Sigmoid colon (tissue), 7 donors: ENCODE data around the gene FBXW2. TPM values are rescaled to one million over a fixed set of nuclear protein-coding genes. Genes with fewer than 3 reads are reported as not detected.
A peak's percentile ranks its signal among the peaks of the same experiment; 100 is the strongest.

ENCODE experiments used
- DNase-seq: peaks from one replicate; pipeline ENCODE4 v3.0.0-alpha.2; 2019
- H3K27ac ChIP-seq, 4 donors: fragments of 200-600 bp; sonication (generic); one replicate each; pipeline ENCODE4 v1.5.1; 2016 to 2019; ENCODE audit warnings: mild to moderate bottlenecking in 1 of 4
- H3K27me3 ChIP-seq, 3 donors: fragments of 200-600 bp; sonication (generic); one replicate each; pipeline ENCODE4 v1.5.1; 2019; ENCODE audit warnings: mild to moderate bottlenecking in 1 of 3
- H3K36me3 ChIP-seq, 4 donors: fragments of 200-600 bp; sonication (generic); one replicate each; pipeline ENCODE4 v1.5.1; 2016 to 2019
- H3K4me1 ChIP-seq, 4 donors: fragments of 200-600 bp; sonication (generic); one replicate each; pipeline ENCODE4 v1.5.1; 2017 to 2019
- H3K4me3 ChIP-seq, 4 donors: fragments of 200-600 bp; sonication (generic); one replicate each; pipeline ENCODE4 v1.5.1; 2017 to 2019; ENCODE audit warnings: mild to moderate bottlenecking in 2 of 4, moderate library complexity in 1 of 4
- H3K9me3 ChIP-seq, 4 donors: fragments of 200-600 bp in 3 of 4; sonication (generic) in 3 of 4; one replicate each; pipeline versions ENCODE4 v1.5.1 to v1.6.1; 2013 to 2019
- CTCF ChIP-seq, 4 experiments: fragments of 450-650 bp in 3 of 4; fragments of 200-600 bp in 1 of 4; IDR thresholded peaks; one replicate each; pipeline ENCODE4 v1.5.1; 2016 to 2019; ENCODE audit warnings: antibody characterized with exemption in 4 of 4, mild to moderate bottlenecking in 3 of 4, moderate library complexity in 2 of 4
- EP300 ChIP-seq, 4 donors: sonication (generic); formaldehyde crosslinking; IDR thresholded peaks; one replicate each; pipeline ENCODE4 v1.6.1; 2017; ENCODE audit warnings: antibody characterized with exemption in 4 of 4
- POLR2A ChIP-seq, 2 donors: fragments of 450-650 bp; IDR thresholded peaks; one replicate each; pipeline ENCODE4 v1.6.1; 2016; ENCODE audit warnings: antibody characterized with exemption in 2 of 2, mild to moderate bottlenecking in 2 of 2, moderate library complexity in 2 of 2
- POLR2AphosphoS5 ChIP-seq, 4 donors: sonication (generic); formaldehyde crosslinking; IDR thresholded peaks; one replicate each; pipeline ENCODE4 v1.6.1; 2017; ENCODE audit warnings: antibody characterized with exemption in 4 of 4
- WGBS, 2 donors: extraction: QIAGEN DNeasy Blood & Tissue Kit; methylation state at CpG; one replicate each; pipeline ENCODE4 v1.1.7; 2013; 5-methylcytosine and 5-hydroxymethylcytosine counted together
- intact Hi-C: fragments of 100-400 bp; cut with DNase I; formaldehyde crosslinking; loops from one replicate; pipeline ENCODE4 v1.15.1; 2023
- polyA plus RNA-seq, 3 donors: library from polyadenylated mRNA; stranded (reverse); fragments of 200-250 nt; gene quantifications; one replicate each; pipeline ENCODE4 v1.2.3, GENCODE V29; 2013
- total RNA-seq, 4 donors: library from RNA; depleted of rRNA; stranded (reverse); fragments of >200 nt; gene quantifications; one replicate each; pipeline ENCODE4 v1.1.0, GENCODE V29; 2016
- donor health status: healthy with polysubstance abuse.
- donor health status: Bipolar disorder and iron deficiency.
- donor health status: healthy.

Gene FBXW2
- total and polyA plus RNA-seq, 7 donors = 10.2 to 61.8 (median 30.9) TPM

GRCh38 chr9:120711841-120712538 lies 81.2 kb downstream of the FBXW2 start:
- peak overlapping the region; percentile 84 to 91 (median 86) for H3K27ac ChIP-seq
- 16 to 48% methylated on average over 5 of the region's 5 CpGs for WGBS, 2 donors
- H3K9me3 ChIP-seq = no peaks in the 10 kb centered on the region
- DNase-seq = no peak
- intact Hi-C loops = loop anchor here (5.0 kb wide), 1 partner anchor 95 kb away; no protein-coding TSS in a partner anchor
- no peaks in the 10 kb centered on the region for H3K36me3 ChIP-seq
- H3K4me3 ChIP-seq = peak overlapping the region in 3 of 4 donors; percentile 89 to 95 (median 92)
- H3K27me3 ChIP-seq = no peaks in the 10 kb centered on the region
- H3K4me1 ChIP-seq = peaks cover 0 to 43% (median 30%) of the 10 kb centered on the region in 4 donors
- no peak for TF ChIP-seq POLR2A (IDR thresholded peaks at IDR 0.05)

DNA sequence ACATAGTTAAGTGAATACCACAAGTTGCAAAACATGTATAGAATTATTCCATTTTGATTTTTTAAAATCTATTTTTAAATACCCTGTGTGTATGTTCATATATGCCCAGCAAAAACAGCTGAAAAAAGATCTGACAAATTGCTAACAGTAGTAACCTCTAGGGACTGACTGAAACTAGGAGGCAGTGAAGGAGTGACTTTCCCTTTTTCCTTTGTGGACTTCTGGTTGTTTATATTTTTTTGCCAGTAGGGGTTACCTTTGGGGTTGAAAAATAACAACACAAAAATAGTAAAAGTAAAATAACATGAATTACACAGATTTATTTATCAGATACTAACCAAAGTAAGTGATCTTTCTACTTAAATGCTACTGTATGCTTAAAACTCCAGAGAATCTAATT lies 81.9 kb downstream of the FBXW2 start:
- Histone ChIP-seq H3K27me3 (no peaks in the 10 kb centered on the region), H3K27ac (peak overlapping the region; percentile 84 to 91 (median 86)), H3K9me3 (no peaks in the 10 kb centered on the region), H3K4me3 (peak overlapping the region in 2 of 4 donors; percentile 89 to 92), H3K4me1 (peaks cover 0 to 43% (median 30%) of the 10 kb centered on the region in 4 donors), H3K36me3 (no peaks in the 10 kb centered on the region)
- intact Hi-C loops = loop anchor here (5.0 kb wide), 1 partner anchor 94 kb away; no protein-coding TSS in a partner anchor
- no peak for TF ChIP-seq EP300 (IDR thresholded peaks at IDR 0.05)
- TF ChIP-seq POLR2AphosphoS5 (IDR thresholded peaks at IDR 0.05) = no peak
- TF ChIP-seq CTCF (IDR thresholded peaks at IDR 0.05) = no peak
- no peak for TF ChIP-seq POLR2A (IDR thresholded peaks at IDR 0.05)
- no peak for DNase-seq

DNA sequence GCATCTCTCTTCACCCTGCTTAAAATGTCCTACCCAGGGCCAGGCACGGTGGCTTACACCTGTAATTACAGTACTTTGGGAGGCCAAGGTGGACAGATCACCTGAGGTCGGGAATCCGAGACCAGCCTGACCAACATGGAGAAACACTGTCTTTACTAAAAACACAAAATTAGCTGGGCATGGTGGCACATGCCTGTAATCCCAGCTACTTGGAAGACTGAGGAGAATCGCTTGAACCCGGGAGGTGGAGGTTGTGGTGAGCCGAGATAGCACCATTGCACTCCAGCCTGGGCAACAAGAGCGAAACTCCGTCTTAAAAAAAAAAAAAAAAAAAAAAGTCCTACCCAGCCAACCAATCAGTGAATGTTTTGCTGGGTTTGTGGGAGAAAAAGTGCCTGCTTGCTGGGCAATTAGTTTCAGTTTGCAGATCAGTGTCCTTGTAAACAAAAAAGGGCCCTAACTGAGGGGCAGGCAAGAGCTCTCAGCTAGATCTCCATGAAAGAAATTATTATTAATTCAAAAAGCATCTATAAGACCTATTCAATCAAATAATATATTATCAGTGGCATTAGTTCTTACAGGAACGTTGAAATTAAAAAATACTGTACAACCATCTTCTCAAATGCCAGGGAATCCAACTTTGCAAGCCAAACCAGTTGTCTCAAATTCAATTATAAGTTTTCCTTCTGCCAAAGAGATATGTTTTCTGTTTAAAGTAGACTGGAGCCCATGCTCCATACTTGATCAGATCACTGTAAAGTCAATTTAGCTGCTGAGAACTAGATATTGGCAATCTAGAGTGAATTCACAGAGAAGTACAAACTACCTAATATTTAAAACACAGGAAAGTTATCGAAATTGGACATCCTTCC lies 82.9 kb downstream of the FBXW2 start:
- Histone ChIP-seq H3K4me3 (peak overlapping the region; percentile 6 to 89 (median 14)), H3K36me3 (no peaks in the 10 kb centered on the region), H3K27me3 (no peaks in the 10 kb centered on the region), H3K27ac (peak overlapping the region; percentile 43 to 91 (median 86)), H3K4me1 (peaks cover 0 to 40% (median 27%) of the 10 kb centered on the region in 4 donors), H3K9me3 (no peaks in the 10 kb centered on the region)
- WGBS, 2 donors = 51 to 70% methylated on average over 10 of the region's 10 CpGs
- no peak for DNase-seq
- TF ChIP-seq POLR2AphosphoS5 (IDR thresholded peaks at IDR 0.05) (peak in 2 of 4 donors; percentile 6 to 45), EP300 (IDR thresholded peaks at IDR 0.05) (no peak)
- intact Hi-C loops = loop anchor here (5.0 kb wide), 1 partner anchor 93 kb away; no protein-coding TSS in a partner anchor

DNA sequence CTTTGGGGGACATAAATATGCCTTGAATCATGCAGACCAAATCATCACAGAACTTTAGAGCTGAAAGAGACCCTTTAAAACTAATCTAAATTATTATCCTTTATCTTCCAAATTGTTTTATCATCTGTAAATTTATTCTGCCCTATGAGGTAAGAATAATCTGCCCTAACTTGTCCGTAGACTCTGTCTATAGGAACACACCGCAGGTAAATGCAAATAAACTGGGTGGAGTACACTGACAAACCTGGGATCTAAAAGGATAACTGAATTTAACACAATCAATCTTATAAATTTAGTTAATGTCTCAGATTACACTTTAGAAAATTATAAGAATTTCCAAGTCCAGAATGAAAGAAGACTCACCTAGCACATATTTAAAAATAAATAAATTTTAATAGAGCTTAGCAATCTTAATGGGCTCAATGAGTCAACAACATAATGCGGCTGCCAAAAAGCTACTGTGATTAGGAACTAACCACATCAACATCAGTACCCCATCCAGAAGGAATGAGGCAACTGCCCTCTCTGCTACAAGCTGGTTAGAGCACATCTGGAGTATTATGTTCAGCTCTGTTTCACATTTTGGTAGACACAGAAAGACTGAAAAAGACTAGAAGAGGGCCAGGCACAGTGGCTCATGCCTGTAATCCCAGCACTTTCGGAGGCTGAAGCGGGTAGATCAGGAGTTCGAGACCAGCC lies 84.5 kb downstream of the FBXW2 start:
- intact Hi-C loops = no loop called here
- peaks cover 0 to 31% (median 20%) of the 10 kb centered on the region in 4 donors for H3K4me1 ChIP-seq
- TF ChIP-seq EP300 (IDR thresholded peaks at IDR 0.05) (no peak), CTCF (IDR thresholded peaks at IDR 0.05) (no peak), POLR2A (IDR thresholded peaks at IDR 0.05) (no peak), POLR2AphosphoS5 (IDR thresholded peaks at IDR 0.05) (no peak)

GRCh38 chr9:120707170-120707569 lies 86.0 kb downstream of the FBXW2 start:
- no peaks in the 10 kb centered on the region for H3K9me3 ChIP-seq
- no peak overlapping the region for H3K27ac ChIP-seq
- no peak overlapping the region for H3K4me3 ChIP-seq
- DNase-seq = no peak
- WGBS, 2 donors = 78 to 92% methylated on average over 2 of the region's 2 CpGs
- intact Hi-C loops = no loop called here
- TF ChIP-seq CTCF (IDR thresholded peaks at IDR 0.05) (no peak), POLR2A (IDR thresholded peaks at IDR 0.05) (no peak), EP300 (IDR thresholded peaks at IDR 0.05) (no peak), POLR2AphosphoS5 (IDR thresholded peaks at IDR 0.05) (no peak)
- peaks cover 0 to 16% (median 8%) of the 10 kb centered on the region in 4 donors for H3K4me1 ChIP-seq
- H3K36me3 ChIP-seq = no peaks in the 10 kb centered on the region
- no peaks in the 10 kb centered on the region for H3K27me3 ChIP-seq

More for the DNA sequence above, 84.5 kb downstream of the FBXW2 start:
- no peaks in the 10 kb centered on the region for H3K36me3 ChIP-seq
- no peak for DNase-seq
- H3K27ac ChIP-seq = no peak overlapping the region
- H3K4me3 ChIP-seq = no peak overlapping the region
- no peaks in the 10 kb centered on the region for H3K9me3 ChIP-seq
- no peaks in the 10 kb centered on the region for H3K27me3 ChIP-seq
- WGBS, 2 donors = 78 to 89% methylated on average over 6 of the region's 6 CpGs

Other genes starting within 250 kb of the FBXW2 start
- 10 to 100 TPM; 41.0 to 57.8 (median 49.7) TPM for gene CDK5RAP2, start 213.2 kb downstream of the FBXW2 start, total RNA-seq
- 10 to 100 TPM; 10.6 to 25.3 (median 11.4) TPM for gene CDK5RAP2, start 213.2 kb downstream of the FBXW2 start, polyA plus RNA-seq
- 10 to 100 TPM; 11.8 to 21.0 (median 15.7) TPM for gene MEGF9, start 78.9 kb downstream of the FBXW2 start, total RNA-seq
- 1 to 10 TPM; 2.5 to 4.4 (median 3.0) TPM for gene MEGF9, start 78.9 kb downstream of the FBXW2 start, polyA plus RNA-seq
- 10 to 100 TPM; 28.6 to 42.6 (median 37.8) TPM for gene PSMD5, start 49.5 kb upstream of the FBXW2 start, total RNA-seq
- 10 to 100 TPM; 13.2 to 22.9 (median 17.0) TPM for gene PSMD5, start 49.5 kb upstream of the FBXW2 start, polyA plus RNA-seq
- 10 to 100 TPM; 22.5 to 32.7 (median 31.6) TPM for gene PHF19, start 83.8 kb upstream of the FBXW2 start, total RNA-seq
- gene PHF19, start 83.8 kb upstream of the FBXW2 start, polyA plus RNA-seq = 10 to 100 TPM; 10.2 to 38.2 (median 10.6) TPM
- gene TRAF1, start 133.4 kb upstream of the FBXW2 start, total RNA-seq = 1 to 10 TPM; 4.4 to 8.0 (median 5.0) TPM
- gene TRAF1, start 133.4 kb upstream of the FBXW2 start, polyA plus RNA-seq = 10 to 100 TPM in 1 of 3 donors, under 1 TPM in 2; 0.46 to 10.0 (median 0.60) TPM